AG04450 (cell line): Measurements from ENCODE around the gene RLN3. TPM values are rescaled to one million over a fixed set of nuclear protein-coding genes. Genes with fewer than 3 reads are reported as not detected.

ENCODE experiments used
- CTCF ChIA-PET: fragments of 300-600, 350-600 bp; formaldehyde crosslinking; extraction: SDS; loops from one replicate; lab custom pipeline; 2022; ENCODE audit warnings: antibody characterized with exemption, inconsistent platforms; lab: Charles Lee
- POLR2A ChIA-PET: fragments of 350-600 bp; formaldehyde crosslinking; extraction: SDS; loops from one replicate; lab custom pipeline; 2021; ENCODE audit warnings: antibody characterized with exemption, inconsistent platforms; lab: Yijun Ruan, JAX
- DNase-seq: peaks from one replicate; pipeline ENCODE4 v3.0.0-alpha.2; 2011; ENCODE audit warnings: low read depth, low spot score
- H3K27ac ChIP-seq: one replicate; pipeline ENCODE4 v1.5.1; 2012; ENCODE audit warnings: low read depth, low read length, control low read depth
- H3K27me3 ChIP-seq: one replicate; pipeline ENCODE4 v1.6.0; 2012; ENCODE audit warnings: low read length; ENCODE audit not compliant: control insufficient read depth, insufficient read depth
- H3K4me3 ChIP-seq: 2 replicates; pipeline ENCODE4 v1.5.1; 2011; ENCODE audit warnings: mild to moderate bottlenecking, low read depth, low read length, control low read depth
- H3K9me3 ChIP-seq: 2 replicates; pipeline ENCODE4 v1.5.1; 2012; ENCODE audit warnings: low read length; ENCODE audit not compliant: control insufficient read depth, insufficient read depth
- polyA plus RNA-seq: library from polyadenylated mRNA; depleted of rRNA; stranded (reverse); fragments of >200 nt; gene quantifications from 2 replicates; pipeline ENCODE4 v1.2.3, GENCODE V29; 2011
- TF ChIP-seq, protein P1 (sequence below): IDR thresholded peaks from 2 replicates; pipeline ENCODE4 v1.5.1; 2011; ENCODE audit warnings: low read depth, low read length, control low read depth, inconsistent platforms

Gene RLN3
- polyA plus RNA-seq, 1 experiment = not detected

DNA sequence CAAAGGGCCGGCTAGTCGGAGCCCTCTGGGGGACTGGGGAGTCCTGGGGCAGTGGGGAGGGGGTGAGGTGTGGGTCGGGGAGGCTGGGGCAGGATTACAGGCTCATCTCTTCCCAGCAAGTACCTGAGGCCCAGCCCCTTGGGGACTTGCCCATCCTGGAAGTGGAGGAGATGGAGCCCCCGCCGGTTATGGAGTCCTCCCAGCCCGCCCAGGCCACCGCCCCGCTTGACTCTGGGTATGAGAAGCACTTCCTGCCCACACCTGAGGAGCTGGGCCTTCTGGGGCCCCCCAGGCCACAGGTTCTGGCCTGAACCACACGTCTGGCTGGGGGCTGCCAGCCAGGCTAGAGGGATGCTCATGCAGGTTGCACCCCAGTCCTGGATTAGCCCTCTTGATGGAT is 24.0 kb downstream of the RLN3 start:
- TF ChIP-seq, protein P1, sequence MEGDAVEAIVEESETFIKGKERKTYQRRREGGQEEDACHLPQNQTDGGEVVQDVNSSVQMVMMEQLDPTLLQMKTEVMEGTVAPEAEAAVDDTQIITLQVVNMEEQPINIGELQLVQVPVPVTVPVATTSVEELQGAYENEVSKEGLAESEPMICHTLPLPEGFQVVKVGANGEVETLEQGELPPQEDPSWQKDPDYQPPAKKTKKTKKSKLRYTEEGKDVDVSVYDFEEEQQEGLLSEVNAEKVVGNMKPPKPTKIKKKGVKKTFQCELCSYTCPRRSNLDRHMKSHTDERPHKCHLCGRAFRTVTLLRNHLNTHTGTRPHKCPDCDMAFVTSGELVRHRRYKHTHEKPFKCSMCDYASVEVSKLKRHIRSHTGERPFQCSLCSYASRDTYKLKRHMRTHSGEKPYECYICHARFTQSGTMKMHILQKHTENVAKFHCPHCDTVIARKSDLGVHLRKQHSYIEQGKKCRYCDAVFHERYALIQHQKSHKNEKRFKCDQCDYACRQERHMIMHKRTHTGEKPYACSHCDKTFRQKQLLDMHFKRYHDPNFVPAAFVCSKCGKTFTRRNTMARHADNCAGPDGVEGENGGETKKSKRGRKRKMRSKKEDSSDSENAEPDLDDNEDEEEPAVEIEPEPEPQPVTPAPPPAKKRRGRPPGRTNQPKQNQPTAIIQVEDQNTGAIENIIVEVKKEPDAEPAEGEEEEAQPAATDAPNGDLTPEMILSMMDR = no peak
- Histone ChIP-seq H3K4me3 (no peak overlapping the region), H3K27me3 (no peaks in the 10 kb centered on the region), H3K9me3 (peaks cover 10% of the 10 kb centered on the region), H3K27ac (no peak overlapping the region)
- ChIA-PET POLR2A (no interaction called here), CTCF (interaction anchor here (1.1 kb wide), 1 partner anchor 10 kb away, joined by 3 read pairs; no protein-coding TSS in a partner anchor)
- no peak for DNase-seq

DNA sequence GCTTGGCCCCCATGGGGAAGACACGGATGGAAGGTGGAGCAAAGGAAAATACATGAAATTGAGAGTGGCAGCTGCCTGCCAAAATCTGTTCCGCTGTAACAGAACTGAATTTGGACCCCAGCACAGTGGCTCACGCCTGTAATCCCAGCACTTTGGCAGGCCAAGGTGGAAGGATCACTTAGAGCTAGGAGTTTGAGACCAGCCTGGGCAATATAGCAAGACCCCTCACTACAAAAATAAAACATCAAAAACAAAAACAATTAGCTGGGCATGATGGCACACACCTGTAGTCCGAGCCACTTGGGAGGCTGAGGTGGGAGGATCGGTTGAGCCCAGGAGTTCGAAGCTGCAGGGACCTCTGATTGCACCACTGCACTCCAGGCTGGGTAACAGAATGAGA is 24.5 kb downstream of the RLN3 start:
- H3K9me3 ChIP-seq = peaks cover 10% of the 10 kb centered on the region
- no peaks in the 10 kb centered on the region for H3K27me3 ChIP-seq
- H3K4me3 ChIP-seq = no peak overlapping the region
- POLR2A ChIA-PET = no interaction called here
- no peak for DNase-seq
- no peak overlapping the region for H3K27ac ChIP-seq
- CTCF ChIA-PET = interaction anchor here (0.9 to 1.2 kb wide), 4 partner anchors 9 to 63 kb away, joined by 3 to 4 read pairs (median 3); partner anchors contain the start of genes IL27RA and PALM3
- TF ChIP-seq, protein P1 = no peak

DNA sequence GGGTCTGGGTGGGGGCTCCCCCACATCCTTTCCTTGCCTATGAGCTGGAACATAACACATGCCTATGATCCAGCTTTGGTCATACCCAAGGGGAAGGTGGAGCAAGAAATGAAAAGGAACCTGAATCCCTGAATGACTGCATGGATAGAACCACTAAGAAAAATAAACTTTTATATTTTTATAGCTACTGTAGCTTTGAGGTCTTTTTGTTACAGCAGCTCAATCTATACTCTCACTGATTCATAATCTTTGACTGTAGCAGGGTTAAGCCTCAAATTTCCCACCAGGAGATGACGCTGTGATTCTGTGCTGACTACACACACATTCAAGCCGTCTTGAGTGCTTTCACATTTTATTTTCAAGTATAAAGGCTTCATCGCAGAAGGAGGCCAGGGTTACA is 25.1 kb downstream of the RLN3 start:
- Histone ChIP-seq H3K27me3 (no peaks in the 10 kb centered on the region), H3K9me3 (peaks cover 10% of the 10 kb centered on the region), H3K4me3 (no peak overlapping the region), H3K27ac (no peak overlapping the region)
- no peak for DNase-seq
- CTCF ChIA-PET = interaction anchor here (0.9 to 1.2 kb wide), 4 partner anchors 9 to 62 kb away, joined by 3 to 4 read pairs (median 3); partner anchors contain the start of genes IL27RA and PALM3
- TF ChIP-seq, protein P1 = no peak
- POLR2A ChIA-PET = no interaction called here

DNA sequence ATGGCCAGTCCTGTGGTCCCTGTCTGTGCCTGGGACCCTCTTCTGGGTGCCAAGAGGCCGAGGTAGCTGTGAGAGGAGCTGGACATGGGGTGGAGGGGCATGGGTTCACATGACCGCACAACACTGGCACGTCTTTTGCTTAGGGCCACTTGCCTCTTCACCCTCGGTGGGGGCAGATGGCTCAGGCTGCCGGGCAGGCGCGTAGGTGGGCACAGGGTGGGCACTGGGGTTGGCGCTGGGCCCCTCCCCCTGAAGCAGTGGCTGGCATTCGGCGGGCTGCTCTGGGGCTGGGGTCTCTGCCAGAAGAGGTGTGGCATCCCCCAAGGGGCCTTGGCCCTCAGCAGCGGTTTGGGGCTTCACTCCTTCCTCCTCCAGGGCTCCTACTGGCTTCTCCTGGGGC is 25.6 kb downstream of the RLN3 start:
- Histone ChIP-seq H3K27ac (no peak overlapping the region), H3K27me3 (peaks cover 4% of the 10 kb centered on the region), H3K4me3 (no peak overlapping the region), H3K9me3 (peaks cover 8% of the 10 kb centered on the region)
- CTCF ChIA-PET = interaction anchor here (0.9 to 1.2 kb wide), 6 partner anchors 8 to 62 kb away, joined by 3 to 4 read pairs (median 3); partner anchors contain the start of genes IL27RA and PALM3
- DNase-seq = no peak
- POLR2A ChIA-PET = no interaction called here
- TF ChIP-seq, protein P1 = no peak

DNA sequence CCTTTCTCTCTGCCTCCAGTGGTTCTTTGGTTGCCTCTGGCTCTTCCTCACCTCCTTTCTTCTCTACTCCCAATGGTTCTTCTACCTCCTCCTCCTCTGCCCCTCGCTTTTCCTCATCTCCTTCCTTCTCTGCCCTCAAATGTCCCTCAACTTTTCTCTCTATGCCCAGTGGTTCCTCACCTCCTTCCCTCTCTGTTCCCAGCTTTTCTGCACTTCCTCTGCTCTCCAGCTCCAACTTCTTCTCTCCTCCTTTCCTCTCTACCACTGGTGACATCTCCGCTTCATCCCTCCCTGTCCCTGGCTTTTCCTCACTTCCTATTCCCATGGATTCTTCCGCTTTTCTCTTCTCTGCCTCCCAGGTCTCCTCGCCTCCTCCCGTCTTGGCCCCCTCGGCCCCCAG is 26.2 kb downstream of the RLN3 start:
- DNase-seq = no peak
- ChIA-PET CTCF (interaction anchor here (1.0 to 1.2 kb wide), 2 partner anchors 21 to 22 kb away, joined by 3 to 4 read pairs; partner anchors contain the start of gene IL27RA), POLR2A (interaction anchor here (0.5 kb wide), 1 partner anchor 99 kb away, joined by 4 read pairs; no protein-coding TSS in a partner anchor)

More for the DNA sequence above, 26.2 kb downstream of the RLN3 start:
- Histone ChIP-seq H3K27ac (no peak overlapping the region), H3K27me3 (peaks cover 5% of the 10 kb centered on the region), H3K4me3 (no peak overlapping the region), H3K9me3 (peaks cover 6% of the 10 kb centered on the region)
- TF ChIP-seq, protein P1 = no peak
